Type B pancreatic cell (in vitro differentiated cells): Measurements from ENCODE around the gene FAM210B. TPM values are rescaled to one million over a fixed set of nuclear protein-coding genes. Genes with fewer than 3 reads are reported as not detected.
A peak's percentile ranks its signal among the peaks of the same experiment; 100 is the strongest.

Experiments
- DNase-seq: peaks from one replicate; pipeline ENCODE4 v3.0.0; 2021; ENCODE audit warnings: mixed read lengths; ENCODE audit not compliant: unreplicated experiment; ENCODE audit errors: extremely low spot score
- H3K27ac Mint-ChIP-seq: 2 replicates; pipeline ENCODE4 v1.8.0; 2021; ENCODE audit warnings: mild to moderate bottlenecking, mixed read lengths
- H3K27me3 Mint-ChIP-seq: 2 replicates; pipeline ENCODE4 v1.8.0; 2021; ENCODE audit warnings: mixed read lengths
- H3K36me3 Mint-ChIP-seq: 2 replicates; pipeline ENCODE4 v1.8.0; 2021; ENCODE audit warnings: mixed read lengths
- H3K4me1 Mint-ChIP-seq: one replicate; pipeline ENCODE4 v1.8.0; 2021; ENCODE audit warnings: mixed read lengths; ENCODE audit not compliant: unreplicated experiment
- H3K4me3 Mint-ChIP-seq: 2 replicates; pipeline ENCODE4 v1.8.0; 2021; ENCODE audit warnings: mild to moderate bottlenecking, mixed read lengths
- H3K9me3 Mint-ChIP-seq: 2 replicates; pipeline ENCODE4 v1.8.0; 2021; ENCODE audit warnings: mixed read lengths
- total RNA-seq: library from RNA; stranded (reverse); gene quantifications from 2 replicates; pipeline ENCODE4 v1.2.1, GENCODE V29; 2021; ENCODE audit warnings: low replicate concordance
- TF ChIP-seq, protein P1 (sequence below): fragments of 200-600 bp; sonication (generic); conservative IDR thresholded peaks from 2 replicates; pipeline ENCODE4 v1.5.0; 2021; ENCODE audit warnings: antibody characterized with exemption, mild to moderate bottlenecking

The FAM210B gene
- total RNA-seq, 1 donor from 2014 or later: 58.3 TPM

DNA sequence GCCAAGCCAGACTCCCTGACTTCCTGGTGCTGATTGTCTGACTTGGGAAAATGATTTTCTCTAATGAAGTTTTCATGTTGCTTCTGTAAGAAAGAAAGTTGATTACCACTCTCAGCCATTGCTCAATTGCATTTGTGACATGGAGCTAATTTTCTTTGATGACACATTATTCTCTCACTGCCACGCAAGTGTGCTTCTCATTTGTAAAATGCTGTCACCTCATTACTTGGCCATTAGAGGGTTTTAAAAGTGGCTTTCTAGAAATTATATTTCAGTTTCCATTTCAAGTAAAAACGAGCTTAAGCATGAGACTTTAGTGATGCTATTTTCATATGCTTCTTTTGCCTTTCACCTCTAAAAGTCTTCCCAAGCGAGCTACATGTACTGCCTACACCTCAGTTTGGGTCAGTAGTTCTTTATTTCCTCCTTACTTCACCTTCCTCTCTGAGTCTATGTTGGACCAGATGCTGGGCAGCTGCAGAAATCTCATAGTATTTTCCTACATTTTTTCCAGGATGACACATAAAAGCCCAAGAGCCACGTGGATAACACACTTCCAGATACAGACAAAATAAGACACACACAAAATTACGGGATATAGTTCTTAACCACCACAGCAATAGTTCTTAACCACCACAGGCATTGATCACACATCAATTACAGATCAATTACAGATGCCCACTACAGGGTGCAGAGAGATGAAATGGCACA, 6.3 kb upstream of the FAM210B start:
- Mint-ChIP-seq H3K4me1 (peaks cover 13% of the 10 kb centered on the region), H3K36me3 (no peaks in the 10 kb centered on the region), H3K27ac (no peak overlapping the region), H3K9me3 (no peaks in the 10 kb centered on the region), H3K27me3 (peaks cover 4% of the 10 kb centered on the region), H3K4me3 (no peak overlapping the region)
- TF ChIP-seq, protein P1, sequence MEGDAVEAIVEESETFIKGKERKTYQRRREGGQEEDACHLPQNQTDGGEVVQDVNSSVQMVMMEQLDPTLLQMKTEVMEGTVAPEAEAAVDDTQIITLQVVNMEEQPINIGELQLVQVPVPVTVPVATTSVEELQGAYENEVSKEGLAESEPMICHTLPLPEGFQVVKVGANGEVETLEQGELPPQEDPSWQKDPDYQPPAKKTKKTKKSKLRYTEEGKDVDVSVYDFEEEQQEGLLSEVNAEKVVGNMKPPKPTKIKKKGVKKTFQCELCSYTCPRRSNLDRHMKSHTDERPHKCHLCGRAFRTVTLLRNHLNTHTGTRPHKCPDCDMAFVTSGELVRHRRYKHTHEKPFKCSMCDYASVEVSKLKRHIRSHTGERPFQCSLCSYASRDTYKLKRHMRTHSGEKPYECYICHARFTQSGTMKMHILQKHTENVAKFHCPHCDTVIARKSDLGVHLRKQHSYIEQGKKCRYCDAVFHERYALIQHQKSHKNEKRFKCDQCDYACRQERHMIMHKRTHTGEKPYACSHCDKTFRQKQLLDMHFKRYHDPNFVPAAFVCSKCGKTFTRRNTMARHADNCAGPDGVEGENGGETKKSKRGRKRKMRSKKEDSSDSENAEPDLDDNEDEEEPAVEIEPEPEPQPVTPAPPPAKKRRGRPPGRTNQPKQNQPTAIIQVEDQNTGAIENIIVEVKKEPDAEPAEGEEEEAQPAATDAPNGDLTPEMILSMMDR: no peak
- DNase-seq: no peak

DNA sequence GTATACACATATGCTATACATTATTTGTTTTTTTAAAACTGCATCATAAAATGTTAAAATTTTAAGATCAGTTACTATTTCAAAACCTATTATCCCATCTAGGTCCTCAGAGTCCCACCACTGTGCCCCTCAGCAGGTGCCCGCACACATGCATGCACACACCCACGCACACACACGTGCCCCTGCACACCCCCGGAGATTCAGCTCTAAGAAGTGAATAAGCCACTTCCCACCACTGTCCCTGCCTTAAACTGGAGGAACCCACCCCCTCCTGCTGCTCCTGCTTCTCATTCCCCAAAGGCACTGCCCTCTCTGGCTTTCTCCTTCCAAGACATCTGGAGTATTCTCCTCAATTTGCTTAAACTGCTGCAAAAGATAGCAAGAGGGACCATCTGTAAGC, 5.4 kb upstream of the FAM210B start:
- Mint-ChIP-seq H3K4me1 (peaks cover 11% of the 10 kb centered on the region), H3K9me3 (no peaks in the 10 kb centered on the region), H3K27me3 (peaks cover 4% of the 10 kb centered on the region), H3K27ac (no peak overlapping the region), H3K36me3 (no peaks in the 10 kb centered on the region), H3K4me3 (no peak overlapping the region)
- TF ChIP-seq, protein P1: no peak
- DNase-seq: no peak

DNA sequence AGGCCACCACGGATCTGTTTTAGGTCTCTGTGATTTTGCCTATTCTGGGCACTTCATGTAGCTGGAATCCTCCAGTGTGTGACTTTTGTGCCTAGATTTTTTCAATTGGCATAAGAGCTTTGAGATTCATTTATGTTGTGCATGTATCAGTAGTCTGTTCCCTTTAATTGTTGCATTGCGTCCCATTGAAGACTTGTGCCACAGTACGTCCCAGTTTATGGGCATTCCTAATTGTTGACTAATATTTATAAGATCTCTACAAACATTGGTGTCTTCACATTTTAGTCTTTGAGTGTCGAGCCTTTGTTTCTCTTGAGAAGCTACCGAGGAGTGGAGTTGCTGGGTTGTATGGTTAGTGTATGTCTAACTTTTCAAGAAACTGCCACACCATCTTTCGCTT, 704 bp upstream of the FAM210B start:
- peak overlapping the region; percentile 26 for H3K27ac Mint-ChIP-seq
- no peak for DNase-seq
- peaks cover 3% of the 10 kb centered on the region for H3K27me3 Mint-ChIP-seq
- peak overlapping the region; percentile 86 for H3K4me3 Mint-ChIP-seq
- no peaks in the 10 kb centered on the region for H3K36me3 Mint-ChIP-seq
- TF ChIP-seq, protein P1: no peak
- H3K9me3 Mint-ChIP-seq: no peaks in the 10 kb centered on the region
- H3K4me1 Mint-ChIP-seq: peaks cover 22% of the 10 kb centered on the region

DNA sequence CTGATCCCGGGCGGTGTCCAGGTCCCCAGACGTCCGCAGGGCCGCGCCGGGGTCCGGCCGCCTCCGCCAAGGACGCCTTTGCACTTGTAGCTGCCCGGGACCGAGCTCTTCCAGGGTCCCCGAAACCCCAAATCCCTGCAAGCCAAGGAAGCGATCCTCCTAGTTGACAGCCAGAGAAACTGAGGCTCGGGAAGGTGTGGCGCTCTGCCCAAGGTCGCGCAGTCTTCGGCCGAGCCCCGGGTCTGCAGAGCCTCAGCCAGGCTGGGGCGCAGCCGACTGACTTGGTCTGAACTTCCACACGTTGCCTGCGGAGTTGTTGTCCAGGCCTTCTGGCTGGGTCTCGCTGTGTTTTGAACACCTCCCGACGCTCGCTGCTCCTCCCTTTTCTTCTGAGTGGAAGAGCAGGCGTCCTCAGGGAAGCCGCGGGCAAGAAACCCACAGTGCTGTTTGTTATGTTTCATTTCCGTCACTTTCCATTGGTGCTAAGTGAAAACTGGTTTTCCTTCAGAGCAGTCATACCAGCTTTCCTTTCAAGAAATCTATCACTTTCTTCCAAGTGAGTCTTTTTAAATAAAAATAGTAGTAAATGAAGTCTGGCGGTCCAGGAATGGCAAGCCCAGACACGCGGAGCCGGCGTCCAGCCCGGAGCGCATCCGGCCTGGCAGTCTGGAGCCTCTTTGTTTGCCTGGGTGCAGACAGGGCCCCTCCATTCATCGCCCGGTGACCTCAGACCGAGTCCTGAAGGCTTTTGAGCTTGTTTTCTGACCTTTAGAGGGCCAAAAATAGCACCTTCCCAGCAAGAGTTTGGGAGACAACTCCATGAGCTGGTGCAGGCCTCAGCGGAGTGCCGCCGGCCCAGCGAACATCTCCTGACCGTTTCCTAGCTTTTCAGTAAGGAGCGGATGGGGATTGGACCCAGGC, 698 bp downstream of the FAM210B start:
- TF ChIP-seq, protein P1: no peak
- no peak for DNase-seq
- peak overlapping the region; percentile 92 for H3K27ac Mint-ChIP-seq
- peaks cover 4% of the 10 kb centered on the region for H3K36me3 Mint-ChIP-seq
- peaks cover 22% of the 10 kb centered on the region for H3K4me1 Mint-ChIP-seq
- peak overlapping the region; percentile 96 for H3K4me3 Mint-ChIP-seq
- no peaks in the 10 kb centered on the region for H3K9me3 Mint-ChIP-seq
- peaks cover 3% of the 10 kb centered on the region for H3K27me3 Mint-ChIP-seq

- peak overlapping the region; percentile 96 for H3K4me3 Mint-ChIP-seq
Measured at GRCh38 chr20:56360133-56360907, 1.5 kb downstream of the FAM210B start.

More at GRCh38 chr20:56360133-56360907, 1.5 kb downstream of the FAM210B start:
- TF ChIP-seq, protein P1: no peak
- peak overlapping the region; percentile 92 for H3K27ac Mint-ChIP-seq
- peaks cover 3% of the 10 kb centered on the region for H3K27me3 Mint-ChIP-seq
- no peak for DNase-seq
- H3K36me3 Mint-ChIP-seq: peaks cover 4% of the 10 kb centered on the region
- H3K9me3 Mint-ChIP-seq: no peaks in the 10 kb centered on the region
- peaks cover 22% of the 10 kb centered on the region for H3K4me1 Mint-ChIP-seq
